Measurements from ENCODE around the gene HACE1.

HACE1 gene

DNA sequence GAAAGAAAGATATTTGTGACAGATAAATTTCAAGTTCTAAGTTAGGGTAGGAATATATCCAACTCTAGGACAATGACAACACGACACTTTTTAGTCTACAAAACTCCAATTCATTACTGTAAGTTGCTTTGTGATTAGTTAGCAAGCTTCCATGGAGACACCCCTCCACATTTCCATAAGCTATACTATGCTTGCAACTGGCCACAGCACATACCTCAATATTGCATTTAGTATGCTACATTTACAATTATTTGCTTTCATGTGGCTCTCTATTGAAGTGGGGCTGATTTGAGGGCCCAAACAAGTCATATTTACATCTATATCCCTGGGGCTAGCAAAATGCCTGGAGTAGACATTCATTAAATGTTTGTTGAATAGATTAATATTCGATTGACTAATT lies 129.3 kb downstream of the HACE1 start:
- DNase-seq (ENCODE audit: low read depth in 2 of 2) = no peak

DNA sequence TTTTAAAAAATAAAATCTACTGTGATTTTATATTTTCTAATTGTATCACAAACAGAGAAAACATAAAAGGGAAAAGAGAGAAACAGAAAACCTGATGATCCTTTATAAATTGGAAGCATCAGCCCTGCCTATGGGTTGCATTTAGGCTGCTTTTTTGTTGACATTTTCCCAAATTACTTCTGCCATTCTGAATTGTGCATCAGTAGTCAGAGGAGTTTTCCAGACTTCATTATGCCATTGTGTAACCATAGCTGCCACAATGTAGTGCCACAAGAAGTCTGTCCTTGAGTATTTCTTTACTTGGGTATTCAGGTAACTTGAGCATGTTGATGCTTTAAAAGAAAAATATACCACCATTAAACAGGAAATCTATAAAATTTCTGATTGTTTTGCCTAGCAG lies 130.3 kb downstream of the HACE1 start:
- no peak for DNase-seq (ENCODE audit: low read depth in 2 of 2)

DNA sequence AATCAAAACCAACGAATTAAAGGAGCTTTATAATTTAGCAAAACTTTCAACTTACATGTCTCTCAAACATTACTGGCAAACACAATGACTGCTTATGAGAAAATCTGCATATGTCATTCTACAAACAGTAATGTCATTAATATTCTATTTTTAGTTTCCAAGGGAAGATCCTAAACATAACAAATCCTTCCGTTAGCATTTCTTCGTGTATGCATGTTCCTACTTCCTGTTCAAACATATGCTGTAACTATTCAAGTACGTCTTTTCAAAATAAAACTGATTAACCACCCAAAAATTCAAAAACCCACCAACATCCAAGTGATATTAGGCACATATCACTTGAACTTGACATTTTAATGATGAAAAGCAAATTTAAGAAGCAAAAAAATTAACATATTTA lies 131.3 kb downstream of the HACE1 start:
- no peak for DNase-seq (ENCODE audit: low read depth in 2 of 2)

- DNase-seq (ENCODE audit: low read depth in 2 of 2) = no peak
Observed at GRCh38 chr6:104718672-104719071, 141.0 kb downstream of the HACE1 start.

- DNase-seq (ENCODE audit: low read depth in 2 of 2) = no peak
Observed at GRCh38 chr6:104716858-104717257, 142.9 kb downstream of the HACE1 start.

DNA sequence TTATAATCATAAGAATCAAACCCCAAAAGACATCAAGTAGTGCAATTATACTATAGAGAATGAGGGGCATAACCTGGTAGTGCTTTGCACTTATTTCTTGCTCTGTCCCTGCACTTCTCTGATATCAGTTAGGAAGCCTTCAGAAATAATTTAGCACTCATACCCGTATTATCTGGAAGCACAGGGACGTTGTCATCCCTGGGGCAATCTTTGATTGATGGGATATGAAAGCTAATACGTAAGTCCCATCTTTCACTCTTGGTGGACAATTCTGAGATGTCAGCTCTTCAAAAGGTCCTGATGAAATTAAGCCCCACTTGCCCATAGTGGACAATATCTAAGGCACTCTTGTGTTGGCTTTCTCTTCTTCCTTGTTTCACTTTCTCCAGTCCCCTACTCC lies 144.9 kb downstream of the HACE1 start:
- DNase-seq (ENCODE audit: low read depth in 2 of 2) = no peak

- no peak for DNase-seq (ENCODE audit: low read depth in 2 of 2)
Observed at GRCh38 chr6:104713982-104714381, 145.7 kb downstream of the HACE1 start.

DNA sequence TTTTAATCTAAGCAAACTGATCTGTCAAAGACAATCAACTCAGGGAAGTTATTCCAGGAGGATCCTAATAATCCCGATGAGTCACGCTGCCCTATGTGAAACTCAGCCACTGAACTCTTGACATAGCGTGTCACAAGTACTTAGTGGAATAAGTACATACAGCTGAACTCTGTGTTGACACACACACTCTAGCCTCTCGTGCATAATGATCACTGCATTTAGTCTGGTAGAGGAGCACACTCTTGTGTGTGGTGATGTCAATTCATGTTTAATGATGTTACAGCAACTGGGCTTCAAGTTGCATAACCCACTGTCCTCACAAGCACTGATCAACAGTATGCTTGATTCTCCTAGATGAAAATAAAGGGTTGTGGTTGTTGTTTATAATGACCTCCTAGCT lies 148.3 kb downstream of the HACE1 start:
- no peak for DNase-seq (ENCODE audit: low read depth in 2 of 2)

DNA sequence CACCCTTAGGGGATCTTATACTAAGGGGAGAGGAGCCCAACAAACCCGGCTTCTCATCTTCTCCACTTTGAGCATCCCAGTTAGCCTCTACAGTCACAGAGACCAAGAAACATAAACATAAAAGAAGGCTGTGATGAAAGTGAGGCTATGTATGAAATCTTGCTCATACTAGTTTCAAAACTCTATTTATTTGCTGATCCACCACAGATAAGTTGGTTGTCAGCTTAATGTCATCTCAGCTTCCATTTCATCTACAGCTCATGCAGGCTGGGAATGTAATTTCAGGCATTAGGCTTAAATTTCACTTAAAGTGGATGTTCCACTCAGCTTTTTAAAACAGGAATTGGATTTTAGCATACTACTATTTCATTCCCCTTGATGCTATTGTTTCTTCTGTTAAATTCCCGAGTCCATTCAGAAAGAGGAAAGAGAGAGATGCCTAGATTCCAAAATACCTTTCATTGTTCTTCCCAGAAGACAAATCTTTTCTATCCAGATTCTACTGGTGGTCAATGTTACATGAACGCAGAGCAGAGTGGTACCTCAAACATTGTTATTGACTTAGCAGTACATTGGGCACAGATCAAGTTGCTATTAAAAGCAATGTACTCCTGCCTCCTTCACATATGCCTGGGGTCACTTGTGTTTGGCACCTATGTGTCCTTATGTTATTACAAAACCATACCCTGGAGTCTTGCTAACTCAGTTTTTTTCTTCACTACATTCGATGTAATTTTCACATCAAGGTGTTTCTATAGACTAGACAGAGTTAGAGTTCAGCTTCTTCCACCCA lies 149.0 kb downstream of the HACE1 start:
- no peak for DNase-seq (ENCODE audit: low read depth in 2 of 2)

DNA sequence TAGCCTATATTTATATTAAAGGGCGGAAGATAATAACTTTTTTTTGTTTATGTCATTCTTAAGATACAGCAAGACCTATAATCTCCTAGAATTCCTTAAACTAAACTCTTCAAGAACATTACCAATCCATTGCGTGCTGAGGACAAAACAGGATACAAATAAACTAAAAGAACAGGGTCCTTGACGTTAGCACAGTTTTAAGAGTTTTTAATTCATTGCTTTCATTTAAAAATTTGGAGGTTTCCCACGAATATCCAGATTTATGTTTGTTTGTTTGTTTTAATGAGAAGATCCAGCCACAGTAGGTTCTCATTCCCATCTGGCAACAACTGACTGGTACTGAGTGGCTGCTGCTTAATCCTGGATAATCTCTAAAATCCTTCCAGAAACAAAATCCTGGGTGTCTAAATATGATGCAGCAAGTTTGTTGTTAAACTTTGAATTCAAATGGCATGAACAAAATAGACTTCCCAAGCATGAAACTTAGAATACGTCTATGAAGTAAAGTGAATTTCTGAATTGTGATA lies 153.7 kb downstream of the HACE1 start:
- DNase-seq (ENCODE audit: low read depth in 2 of 2) = no peak

GRCh38 chr6:104705095-104705707 lies 154.5 kb downstream of the HACE1 start:
- peak; percentile 3 to 4 for DNase-seq (ENCODE audit: low read depth in 2 of 2)

- no peak for DNase-seq (ENCODE audit: low read depth in 2 of 2)
Observed at GRCh38 chr6:104704191-104704590, 155.5 kb downstream of the HACE1 start.

GRCh38 chr6:104702126-104702841 lies 157.4 kb downstream of the HACE1 start:
- DNase-seq (ENCODE audit: low read depth in 2 of 2) = no peak

- DNase-seq (ENCODE audit: low read depth in 2 of 2) = no peak
Observed at GRCh38 chr6:104700371-104701185, 159.1 kb downstream of the HACE1 start.

DNA sequence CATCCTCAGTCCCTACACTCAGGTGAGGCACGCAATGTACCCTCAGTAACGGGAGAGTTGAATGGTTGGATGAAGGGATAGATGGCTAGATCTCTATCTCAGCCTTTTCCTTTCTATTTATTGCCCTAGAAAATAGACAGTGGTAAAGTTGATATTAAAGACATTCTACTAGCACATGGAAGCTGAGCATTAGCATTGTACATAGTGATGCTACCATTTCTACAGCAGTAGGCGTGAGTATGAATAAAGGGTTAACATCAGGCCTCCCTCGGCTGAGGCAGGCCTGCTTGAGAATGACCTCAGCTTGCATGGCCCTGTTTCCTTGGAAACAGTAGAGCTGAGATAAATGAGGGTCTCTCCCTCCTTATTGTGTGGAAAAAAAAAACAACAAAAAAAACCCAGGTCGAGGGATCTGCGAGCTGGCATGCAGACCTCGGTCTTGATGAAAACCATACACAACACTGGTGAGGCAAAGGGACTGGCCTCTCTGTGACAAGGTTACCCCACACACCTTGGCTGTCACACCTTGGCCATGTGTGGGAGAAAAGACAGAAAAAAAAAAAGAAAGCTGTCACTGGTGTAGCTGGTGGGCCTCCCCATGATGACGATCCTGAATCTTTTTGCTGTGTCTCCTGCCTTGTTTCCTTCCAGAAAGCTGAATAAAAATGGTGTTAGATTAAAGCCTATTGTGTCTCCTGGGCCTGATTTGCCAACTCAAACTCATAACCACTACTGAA lies 160.0 kb downstream of the HACE1 start:
- DNase-seq (ENCODE audit: low read depth in 2 of 2) = no peak

- DNase-seq (ENCODE audit: low read depth in 2 of 2) = no peak
Observed at GRCh38 chr6:104698979-104699378, 160.7 kb downstream of the HACE1 start.

DNA sequence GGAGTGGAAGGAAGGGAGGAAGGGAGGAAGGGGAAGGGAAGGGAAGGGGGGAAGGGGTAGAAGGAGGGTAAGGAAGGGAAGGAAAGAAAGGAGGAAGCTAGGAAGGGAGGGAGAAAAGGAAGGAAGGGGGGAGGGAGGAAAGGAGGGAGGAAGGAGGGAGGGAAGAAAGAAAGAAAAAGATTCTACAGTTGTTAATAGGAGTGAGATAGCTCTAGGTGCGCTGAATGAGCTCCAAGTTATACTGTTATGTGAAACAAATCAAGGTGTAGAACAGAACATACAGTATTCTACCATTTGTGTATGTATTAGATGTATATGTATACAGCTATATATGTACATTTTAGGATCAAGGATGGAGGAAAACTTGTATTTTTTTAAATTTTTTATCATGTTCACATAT lies 167.7 kb downstream of the HACE1 start:
- no peak for DNase-seq (ENCODE audit: low read depth in 2 of 2)

- no peak for DNase-seq (ENCODE audit: low read depth in 2 of 2)
Observed at GRCh38 chr6:104689551-104690205, 170.0 kb downstream of the HACE1 start.

DNA sequence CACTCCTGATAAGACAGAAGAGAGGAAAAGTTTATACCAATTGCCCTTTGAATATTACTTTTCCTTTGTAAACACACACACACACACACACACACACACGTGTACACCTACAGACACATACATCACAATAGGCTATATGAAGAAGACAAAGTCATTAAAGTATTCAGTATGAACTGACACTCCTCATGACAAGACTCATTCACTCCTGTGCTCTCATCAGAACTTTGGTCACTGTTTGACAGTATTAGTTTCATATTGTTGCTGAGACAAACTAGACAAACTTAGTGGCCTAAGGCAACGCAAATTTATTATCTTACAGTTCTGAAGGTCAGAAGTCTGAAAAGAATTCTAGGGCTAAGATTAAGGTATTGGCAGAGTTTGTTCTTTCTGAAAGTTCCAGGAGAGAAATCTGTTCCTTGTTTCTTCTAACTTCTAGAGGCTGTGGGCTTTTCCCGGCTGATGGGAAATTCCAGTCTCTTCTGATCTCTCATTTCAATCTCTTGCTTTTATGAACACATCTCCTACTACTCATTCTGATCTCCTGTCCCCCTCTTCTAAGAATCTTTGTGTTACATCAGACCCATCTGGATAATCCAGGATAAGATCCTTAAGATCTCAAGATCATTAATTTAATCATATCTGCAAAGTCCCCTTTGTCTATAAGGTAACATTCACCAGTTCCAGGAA lies 171.3 kb downstream of the HACE1 start:
- DNase-seq (ENCODE audit: low read depth in 2 of 2) = no peak

All from stimulated activated CD8-positive, alpha-beta memory T cell treated with anti-CD3 and anti-CD28 coated beads, Interleukin-15, amount 100 ng/mL, for 48 hours (primary cell).